ENCODE data around the gene GGPS1. TPM values are rescaled to one million over a fixed set of nuclear protein-coding genes. Genes with fewer than 3 reads are reported as not detected.

GGPS1 gene
- total RNA-seq, 1 experiment from 2014 or later, result 17.4 TPM

DNA sequence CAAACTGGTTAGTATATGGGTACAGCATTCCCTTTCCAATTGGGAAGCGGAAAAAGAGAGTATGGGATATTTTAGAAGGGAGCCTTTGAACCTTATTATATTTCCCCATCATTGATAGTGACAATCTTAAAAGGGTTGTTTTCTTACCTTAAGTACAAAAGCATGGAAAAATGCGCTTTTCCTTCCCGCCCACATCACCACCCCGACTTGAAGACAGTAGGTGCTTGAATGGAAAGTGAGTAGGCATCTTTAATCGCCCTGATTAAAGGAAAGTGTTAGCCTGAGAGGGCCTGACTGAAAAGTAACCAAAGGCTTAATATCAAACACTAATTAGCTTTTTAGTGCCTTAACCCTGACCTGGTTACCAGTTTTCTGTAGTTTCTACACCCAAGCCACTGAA, 15.4 kb downstream of the GGPS1 start:
- CTCF ChIA-PET, result no interaction called here
- H3K9me2 ChIP-seq (replicated peaks; ENCODE audit: low read length), result no peaks in the 10 kb centered on the region
- POLR2A ChIA-PET (ENCODE audit: unreplicated experiment), result no interaction called here

GRCh38 chr1:235351441-235351840, 23.1 kb downstream of the GGPS1 start:
- intact Hi-C loops (cut with micrococcal nuclease), result no loop called here
- TF ChIP-seq EZH2phosphoT487 (IDR thresholded peaks at IDR 0.05; ENCODE audit: borderline replicate concordance, low read length), result no peak
- no peak for TF ChIP-seq EZH2 (IDR thresholded peaks at IDR 0.05; ENCODE audit: low read length, unreplicated experiment)
- TF ChIP-seq, protein P1, sequence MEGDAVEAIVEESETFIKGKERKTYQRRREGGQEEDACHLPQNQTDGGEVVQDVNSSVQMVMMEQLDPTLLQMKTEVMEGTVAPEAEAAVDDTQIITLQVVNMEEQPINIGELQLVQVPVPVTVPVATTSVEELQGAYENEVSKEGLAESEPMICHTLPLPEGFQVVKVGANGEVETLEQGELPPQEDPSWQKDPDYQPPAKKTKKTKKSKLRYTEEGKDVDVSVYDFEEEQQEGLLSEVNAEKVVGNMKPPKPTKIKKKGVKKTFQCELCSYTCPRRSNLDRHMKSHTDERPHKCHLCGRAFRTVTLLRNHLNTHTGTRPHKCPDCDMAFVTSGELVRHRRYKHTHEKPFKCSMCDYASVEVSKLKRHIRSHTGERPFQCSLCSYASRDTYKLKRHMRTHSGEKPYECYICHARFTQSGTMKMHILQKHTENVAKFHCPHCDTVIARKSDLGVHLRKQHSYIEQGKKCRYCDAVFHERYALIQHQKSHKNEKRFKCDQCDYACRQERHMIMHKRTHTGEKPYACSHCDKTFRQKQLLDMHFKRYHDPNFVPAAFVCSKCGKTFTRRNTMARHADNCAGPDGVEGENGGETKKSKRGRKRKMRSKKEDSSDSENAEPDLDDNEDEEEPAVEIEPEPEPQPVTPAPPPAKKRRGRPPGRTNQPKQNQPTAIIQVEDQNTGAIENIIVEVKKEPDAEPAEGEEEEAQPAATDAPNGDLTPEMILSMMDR (conservative IDR thresholded peaks at IDR 0.05; ENCODE audit: low read depth, low read length), result no peak
- DNase-seq (no peak), ATAC-seq (no peak)
- no peaks in the 10 kb centered on the region for H3K79me2 ChIP-seq (ENCODE audit: low read length)
- H3K4me2 ChIP-seq (ENCODE audit: low read length), result no peak overlapping the region
- no peak overlapping the region for H3K9ac ChIP-seq (ENCODE audit: low read length)
- POLR2A ChIA-PET (ENCODE audit: unreplicated experiment), result no interaction called here
- H3K9me3 ChIP-seq (ENCODE audit: low read length), result no peaks in the 10 kb centered on the region
- no TSS peak for BruUV-seq (replicated peaks)
- H3K9me2 ChIP-seq (replicated peaks; ENCODE audit: low read length), result no peaks in the 10 kb centered on the region
- no peaks in the 10 kb centered on the region for H3K4me1 ChIP-seq (ENCODE audit: insufficient read depth, low read length)
- no peak overlapping the region for H2AFZ ChIP-seq (ENCODE audit: low read length)
- no peaks in the 10 kb centered on the region for H3K27me3 ChIP-seq (ENCODE audit: low read length)
- H3F3A ChIP-seq (ENCODE audit: low read length, unreplicated experiment), result no peaks in the 10 kb centered on the region
- no peak overlapping the region for H3K4me3 ChIP-seq (ENCODE audit: low read length)
- no peaks in the 10 kb centered on the region for H3K36me3 ChIP-seq (ENCODE audit: low read depth, low read length)
- H3K27ac ChIP-seq (ENCODE audit: low read length), result no peak overlapping the region
- CTCF ChIA-PET, result no interaction called here
- H4K20me1 ChIP-seq (ENCODE audit: low read length), result no peaks in the 10 kb centered on the region

More for the DNA sequence above, 15.4 kb downstream of the GGPS1 start:
- DNase-seq (no peak), ATAC-seq (no peak)
- TF ChIP-seq, protein P1 (conservative IDR thresholded peaks at IDR 0.05; ENCODE audit: low read depth, low read length), result no peak
- TF ChIP-seq EZH2 (IDR thresholded peaks at IDR 0.05; ENCODE audit: low read length, unreplicated experiment) (no peak), EZH2phosphoT487 (IDR thresholded peaks at IDR 0.05; ENCODE audit: borderline replicate concordance, low read length) (no peak)
- intact Hi-C loops (cut with micrococcal nuclease), result no loop called here
- no peak overlapping the region for H3K4me2 ChIP-seq (ENCODE audit: low read length)
- no peaks in the 10 kb centered on the region for H3K27me3 ChIP-seq (ENCODE audit: low read length)
- no peaks in the 10 kb centered on the region for H3K4me1 ChIP-seq (ENCODE audit: insufficient read depth, low read length)
- no peak overlapping the region for H3K4me3 ChIP-seq (ENCODE audit: low read length)
- H3F3A ChIP-seq (ENCODE audit: low read length, unreplicated experiment), result no peaks in the 10 kb centered on the region
- no peaks in the 10 kb centered on the region for H3K36me3 ChIP-seq (ENCODE audit: low read depth, low read length)
- H3K9me3 ChIP-seq (ENCODE audit: low read length), result no peaks in the 10 kb centered on the region
- H4K20me1 ChIP-seq (ENCODE audit: low read length), result no peaks in the 10 kb centered on the region
- BruUV-seq (replicated peaks), result no TSS peak
- no peak overlapping the region for H2AFZ ChIP-seq (ENCODE audit: low read length)
- no peaks in the 10 kb centered on the region for H3K79me2 ChIP-seq (ENCODE audit: low read length)
- no peak overlapping the region for H3K27ac ChIP-seq (ENCODE audit: low read length)
- H3K9ac ChIP-seq (ENCODE audit: low read length), result no peak overlapping the region

DNA sequence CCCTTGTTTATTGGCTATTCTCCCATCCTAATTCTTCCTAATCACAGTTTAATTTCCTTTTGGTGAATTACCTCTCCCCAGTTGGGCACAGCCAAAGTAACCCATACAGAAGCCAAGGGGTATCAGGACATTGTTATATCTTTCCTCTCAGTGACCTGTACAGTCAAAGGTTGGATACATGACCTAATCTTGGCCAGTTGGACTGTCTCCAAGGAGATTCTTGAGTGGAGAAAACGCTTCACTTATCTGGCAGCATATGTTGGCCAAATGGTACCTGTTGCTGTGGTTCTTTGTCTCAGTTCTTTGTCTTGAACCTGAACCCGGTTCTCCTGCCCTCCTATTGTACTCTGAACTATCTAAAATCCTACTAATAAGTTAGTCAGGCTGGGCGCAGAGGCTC, 23.5 kb downstream of the GGPS1 start:
- BruUV-seq (replicated peaks), result no TSS peak
- H3K4me2 ChIP-seq (ENCODE audit: low read length), result no peak overlapping the region
- H3F3A ChIP-seq (ENCODE audit: low read length, unreplicated experiment), result no peaks in the 10 kb centered on the region
- DNase-seq (no peak), ATAC-seq (no peak)
- no peak overlapping the region for H3K9ac ChIP-seq (ENCODE audit: low read length)
- intact Hi-C loops (cut with micrococcal nuclease), result no loop called here
- H3K27ac ChIP-seq (ENCODE audit: low read length), result no peak overlapping the region
- no peak overlapping the region for H2AFZ ChIP-seq (ENCODE audit: low read length)
- POLR2A ChIA-PET (ENCODE audit: unreplicated experiment), result no interaction called here
- H3K79me2 ChIP-seq (ENCODE audit: low read length), result no peaks in the 10 kb centered on the region
- H3K9me3 ChIP-seq (ENCODE audit: low read length), result no peaks in the 10 kb centered on the region
- CTCF ChIA-PET, result no interaction called here
- H3K9me2 ChIP-seq (replicated peaks; ENCODE audit: low read length), result no peaks in the 10 kb centered on the region
- no peaks in the 10 kb centered on the region for H4K20me1 ChIP-seq (ENCODE audit: low read length)
- no peak overlapping the region for H3K4me3 ChIP-seq (ENCODE audit: low read length)
- H3K27me3 ChIP-seq (ENCODE audit: low read length), result no peaks in the 10 kb centered on the region
- no peaks in the 10 kb centered on the region for H3K36me3 ChIP-seq (ENCODE audit: low read depth, low read length)
- H3K4me1 ChIP-seq (ENCODE audit: insufficient read depth, low read length), result no peaks in the 10 kb centered on the region
- TF ChIP-seq, protein P1 (conservative IDR thresholded peaks at IDR 0.05; ENCODE audit: low read depth, low read length), result no peak
- no peak for TF ChIP-seq EZH2 (IDR thresholded peaks at IDR 0.05; ENCODE audit: low read length, unreplicated experiment)
- no peak for TF ChIP-seq EZH2phosphoT487 (IDR thresholded peaks at IDR 0.05; ENCODE audit: borderline replicate concordance, low read length)
